GM18519 (cell line): Measurements from ENCODE around the gene COL6A1.

Experiments used
- ATAC-seq: cut with Tn5 transposase; IDR thresholded peaks from one replicate; pipeline ENCODE4 v1.9.1; 2021; ENCODE audit warnings: mild to moderate bottlenecking, moderate library complexity; ENCODE audit not compliant: unreplicated experiment, low FRiP score

COL6A1 gene

DNA sequence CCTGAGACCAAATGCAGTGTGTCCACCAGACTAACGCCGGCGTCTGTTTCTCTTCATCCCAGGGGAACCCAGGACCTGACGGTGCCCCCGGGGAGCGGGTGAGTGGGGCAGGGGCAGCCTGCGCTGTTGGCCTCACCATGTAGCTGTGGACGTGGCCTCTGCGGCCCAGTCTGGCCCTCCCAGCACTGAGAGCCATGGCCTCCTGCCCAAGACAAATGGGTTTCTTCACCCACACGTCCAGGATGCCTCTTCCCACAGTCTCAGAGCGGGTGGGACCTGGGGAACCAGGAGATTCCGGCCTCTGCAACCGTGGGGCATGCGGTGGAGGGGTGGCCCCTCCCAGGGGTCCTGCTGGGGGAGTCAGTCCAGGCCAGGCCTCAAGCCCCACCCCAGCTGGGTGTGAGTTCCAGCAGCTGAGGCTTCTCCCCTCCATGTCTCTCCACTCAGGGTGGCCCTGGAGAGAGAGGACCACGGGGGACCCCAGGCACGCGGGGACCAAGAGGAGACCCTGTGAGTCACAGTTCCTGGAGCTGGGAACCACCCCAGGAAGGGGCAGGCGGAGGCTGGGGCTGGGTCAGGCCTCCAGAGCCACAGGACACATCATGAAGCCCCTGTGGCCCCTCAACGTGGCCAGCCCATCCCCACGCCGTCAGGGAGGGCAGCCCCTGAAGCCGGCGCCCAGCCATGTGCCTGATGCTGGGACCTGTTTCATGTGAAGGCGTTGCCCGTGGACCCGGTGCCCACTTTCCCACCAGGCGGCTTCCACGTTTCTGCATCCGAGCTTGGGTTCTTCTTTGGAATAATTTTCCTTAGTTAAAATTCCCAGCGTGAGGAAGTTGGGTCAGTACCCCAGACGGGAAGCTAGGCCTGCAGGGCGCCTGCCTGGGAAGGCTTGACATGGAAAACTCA is 11.0 kb downstream of the COL6A1 start:
- ATAC-seq: no peak

DNA sequence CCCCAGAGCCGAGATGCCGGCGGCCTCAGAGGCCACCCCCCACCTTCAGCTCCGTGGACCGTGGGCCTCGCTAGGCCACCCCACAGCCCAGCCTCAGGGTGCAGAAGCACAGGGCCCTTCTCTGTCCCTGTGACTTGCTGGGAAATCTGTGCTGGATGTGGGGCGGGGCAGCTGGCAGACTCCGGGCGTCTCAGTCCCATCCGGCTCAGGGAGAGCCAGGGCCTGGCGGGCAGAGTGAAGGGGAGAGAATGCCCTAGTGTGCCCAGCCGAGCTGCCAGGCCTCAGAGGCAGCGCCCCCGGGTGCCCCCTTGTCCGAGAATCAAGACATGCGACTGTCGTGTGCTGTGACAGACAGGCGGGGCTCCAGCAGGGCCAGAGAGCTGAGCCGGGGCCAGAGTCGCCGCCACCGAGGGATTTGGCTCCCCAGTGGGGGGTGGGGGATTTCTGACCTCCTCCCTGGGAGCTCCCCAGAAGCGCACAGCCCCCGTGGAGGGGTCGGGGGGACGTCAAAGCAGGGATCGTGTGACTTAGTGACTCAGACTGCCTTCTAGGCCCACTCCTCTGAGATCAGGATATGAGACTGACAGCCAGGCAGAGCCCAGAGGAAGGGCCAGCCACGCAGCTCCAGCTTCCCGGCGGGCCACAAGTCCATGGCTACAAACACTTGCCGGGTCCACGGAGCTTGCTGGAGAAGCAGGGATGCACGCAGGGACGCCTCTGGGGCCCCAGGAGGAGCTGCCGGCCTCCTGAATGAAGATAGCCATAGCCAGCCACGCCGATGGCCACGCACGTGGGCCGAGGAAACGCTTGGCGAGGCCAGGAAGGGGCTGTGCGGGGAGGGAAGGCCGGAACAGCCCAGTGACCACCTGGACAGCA is 11.9 kb downstream of the COL6A1 start:
- ATAC-seq: no peak

DNA sequence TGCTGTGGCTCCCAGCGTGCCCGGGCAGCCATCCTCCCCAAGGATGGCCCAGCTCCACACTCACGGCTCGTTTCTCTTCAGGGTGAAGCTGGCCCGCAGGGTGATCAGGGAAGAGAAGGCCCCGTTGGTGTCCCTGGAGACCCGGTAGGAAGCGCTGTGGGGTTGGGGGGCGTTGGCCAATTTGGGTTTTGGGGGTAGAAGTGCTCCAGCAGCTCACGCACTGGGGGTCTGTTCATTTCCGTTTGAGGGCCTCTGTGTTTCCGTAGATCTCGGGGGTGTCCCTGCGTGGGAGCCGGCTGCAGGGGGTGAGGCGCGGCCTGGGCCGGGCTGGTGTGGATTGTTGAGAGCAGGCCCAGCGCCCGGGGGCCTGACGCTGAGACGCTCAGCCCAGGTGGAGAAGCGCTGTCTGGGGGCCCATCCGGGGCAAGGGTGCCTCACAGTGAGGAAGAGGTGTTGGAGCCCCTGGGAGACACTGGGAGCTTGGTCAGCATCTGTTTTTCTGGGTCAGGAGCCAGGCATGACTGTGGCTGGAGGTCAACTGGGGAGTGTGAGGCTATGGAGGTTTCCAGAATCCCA is 12.6 kb downstream of the COL6A1 start:
- ATAC-seq: no peak

DNA sequence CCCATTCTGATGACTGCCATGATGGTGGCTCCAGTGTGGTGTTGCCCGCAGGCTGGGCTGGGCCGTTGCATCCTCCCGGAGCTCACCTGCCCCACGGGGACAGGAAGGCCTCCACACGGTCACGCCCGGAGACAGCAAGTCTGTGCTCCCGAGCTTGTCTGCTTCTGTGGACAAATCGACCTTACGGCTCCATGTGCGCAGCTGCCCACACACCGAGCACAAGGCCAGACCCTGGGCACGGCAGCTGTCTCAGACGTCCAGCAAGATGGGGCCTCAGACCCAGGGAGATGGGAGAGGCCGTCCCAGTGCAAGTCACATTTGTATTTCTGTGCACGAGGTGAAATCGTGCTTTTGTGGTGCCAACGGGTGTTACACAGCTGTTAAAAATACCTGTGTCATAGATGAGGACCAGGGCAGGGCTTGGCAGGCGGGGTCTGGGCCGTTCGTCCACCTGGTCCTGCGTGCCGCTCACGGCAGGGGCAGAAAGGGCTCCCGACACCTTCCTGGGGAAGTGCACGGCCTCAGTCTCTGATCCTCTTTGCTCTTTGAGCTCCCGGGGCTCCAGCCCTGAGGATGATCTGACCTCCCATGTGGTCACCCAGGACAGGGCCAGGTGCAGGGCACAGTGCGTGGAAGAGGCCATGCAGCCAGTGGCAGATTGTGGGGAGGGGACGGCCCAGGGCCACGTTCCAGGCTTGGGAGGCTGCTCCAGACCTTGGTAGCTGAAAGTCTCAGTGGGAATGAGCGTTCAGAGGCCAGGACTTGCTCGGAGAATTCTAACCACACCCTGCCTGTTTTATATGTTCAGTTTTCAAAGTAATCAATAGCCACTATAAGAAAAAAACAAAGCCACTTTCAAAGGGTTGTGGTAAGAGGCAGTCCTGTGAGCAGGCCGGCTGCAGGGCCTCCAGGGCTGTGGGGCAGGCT is 13.5 kb downstream of the COL6A1 start:
- no peak for ATAC-seq

DNA sequence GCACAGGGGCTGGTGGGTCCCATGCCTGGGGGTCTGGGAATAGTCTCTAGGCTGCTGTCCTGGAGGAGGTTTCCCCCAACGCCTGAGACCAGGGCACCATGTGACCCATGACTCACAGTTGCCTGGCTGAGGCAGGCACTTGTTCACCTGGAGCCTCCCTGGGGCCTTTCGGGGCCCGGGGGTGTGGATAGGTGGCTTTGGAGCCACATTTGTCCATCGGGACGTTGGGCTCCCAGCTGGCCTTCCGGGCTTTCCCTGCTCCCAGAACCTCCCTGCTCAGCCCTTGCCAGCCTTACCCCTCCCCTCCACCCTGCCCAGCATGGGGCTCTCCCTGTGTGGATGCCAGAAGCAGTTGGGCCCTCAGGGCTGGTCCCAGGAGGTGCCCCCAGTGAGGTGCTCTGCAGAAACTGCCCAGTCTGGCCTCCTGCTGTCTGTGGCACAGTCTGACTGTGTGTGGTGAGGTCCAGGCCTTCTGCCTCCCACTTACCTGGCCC is 14.2 kb downstream of the COL6A1 start:
- no peak for ATAC-seq

DNA sequence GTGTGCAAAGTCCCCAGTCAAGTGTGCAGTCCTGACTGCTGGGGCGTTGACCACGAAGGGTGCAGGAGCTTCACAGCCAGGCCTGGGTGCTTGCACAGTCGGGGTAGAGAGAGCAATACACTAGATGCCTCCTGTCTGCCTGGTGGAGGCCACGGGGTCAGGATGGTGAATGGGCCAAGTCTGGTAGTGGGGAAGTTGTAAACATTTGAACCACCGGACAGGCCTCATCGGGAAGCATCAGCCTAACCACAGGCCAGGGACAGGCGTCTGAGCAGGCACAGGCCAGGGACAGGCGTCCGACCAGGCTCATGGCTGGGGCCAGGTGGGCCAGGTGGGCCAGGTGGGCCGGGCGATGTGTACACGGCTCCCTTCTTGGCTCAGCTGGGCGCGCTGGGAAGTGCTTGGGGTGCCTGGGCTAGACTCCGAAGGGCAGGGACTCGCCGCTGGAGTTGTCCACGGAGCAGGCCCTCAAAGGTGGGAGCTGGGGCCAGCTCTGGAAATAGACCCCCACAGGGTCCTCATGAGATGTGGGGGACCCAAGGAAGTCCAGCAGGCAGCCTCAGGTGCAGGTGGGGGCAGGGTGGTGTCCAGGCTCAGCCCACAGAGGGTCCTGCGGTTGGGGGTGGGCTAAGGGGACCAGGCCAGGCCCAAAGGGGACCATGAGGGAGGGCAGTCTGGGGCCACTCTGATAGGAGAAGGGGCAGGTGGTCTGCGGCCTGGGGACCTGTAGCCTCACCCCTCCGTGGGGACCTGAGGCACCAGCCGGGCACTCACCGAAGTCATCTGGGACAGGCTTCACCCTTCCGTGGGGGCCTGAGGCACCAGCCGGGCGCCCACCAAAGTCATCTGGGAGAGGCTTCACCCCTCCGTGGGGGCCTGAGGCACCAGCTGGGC is 15.0 kb downstream of the COL6A1 start:
- no peak for ATAC-seq

DNA sequence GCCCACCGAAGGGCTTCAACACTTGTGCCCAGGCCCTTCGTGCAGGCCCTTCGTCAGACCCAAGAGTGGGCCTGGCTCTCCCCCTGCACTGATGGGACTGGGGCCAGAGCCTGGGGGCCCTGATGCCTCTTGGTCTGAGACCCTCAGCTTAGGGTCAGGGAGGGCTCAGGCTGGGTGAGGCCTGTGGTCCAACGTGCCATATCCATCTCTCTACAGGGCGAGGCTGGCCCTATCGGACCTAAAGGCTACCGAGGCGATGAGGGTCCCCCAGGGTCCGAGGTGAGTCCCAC is 15.6 kb downstream of the COL6A1 start:
- no peak for ATAC-seq

DNA sequence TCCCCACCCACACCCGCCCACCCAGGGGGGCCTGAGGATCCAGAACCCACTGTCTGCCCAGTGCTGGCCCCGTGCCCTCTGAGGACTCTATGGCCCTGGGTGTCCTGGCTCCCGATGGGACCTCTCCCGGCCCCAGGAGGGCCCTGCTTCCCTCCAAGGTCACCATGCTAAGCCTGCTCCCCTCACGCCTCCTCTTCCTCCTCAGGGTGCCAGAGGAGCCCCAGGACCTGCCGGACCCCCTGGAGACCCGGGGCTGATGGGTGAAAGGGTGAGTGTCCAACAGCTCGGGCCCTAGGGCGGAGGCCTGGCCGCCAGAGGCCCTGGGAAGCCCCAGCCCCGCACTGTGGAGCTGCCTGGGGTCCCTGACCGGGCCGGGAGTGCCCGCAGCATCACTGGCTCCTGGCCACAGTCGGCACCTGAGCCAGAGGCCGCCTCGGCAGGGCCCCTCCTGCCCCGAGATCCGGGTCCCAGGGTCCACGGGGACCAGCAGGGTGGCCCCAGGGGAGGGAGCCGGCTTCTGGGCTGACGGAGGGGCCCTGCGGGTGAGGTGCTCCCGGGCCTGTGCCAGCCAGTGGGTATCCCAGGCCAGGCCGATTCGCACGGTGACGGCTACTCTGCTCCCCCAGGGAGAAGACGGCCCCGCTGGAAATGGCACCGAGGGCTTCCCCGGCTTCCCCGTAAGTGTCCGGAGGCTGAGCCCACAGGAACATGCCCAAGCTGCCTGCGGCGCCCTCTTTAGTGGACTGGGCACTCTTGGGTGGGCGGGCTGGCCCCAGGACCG is 16.1 kb downstream of the COL6A1 start:
- ATAC-seq: no peak

DNA sequence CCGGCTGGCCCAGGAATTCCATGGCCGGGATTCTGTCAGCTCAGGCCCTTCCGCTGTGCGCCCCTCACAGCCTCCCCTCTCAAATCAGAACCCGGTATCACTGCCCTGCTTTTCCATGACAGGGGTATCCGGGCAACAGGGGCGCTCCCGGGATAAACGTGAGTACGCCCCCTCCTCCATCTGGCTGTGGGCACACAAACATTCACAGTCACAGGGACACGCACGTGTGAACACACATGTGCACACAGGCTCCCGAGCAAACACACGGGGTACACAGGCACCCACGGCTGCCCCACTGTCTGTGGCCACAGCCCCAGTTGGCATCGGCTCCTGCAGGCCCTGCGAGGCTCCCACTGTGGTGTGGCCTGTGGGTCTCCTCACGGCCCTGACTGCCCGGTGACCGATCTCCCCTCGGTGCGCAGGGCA is 16.7 kb downstream of the COL6A1 start:
- ATAC-seq: no peak

DNA sequence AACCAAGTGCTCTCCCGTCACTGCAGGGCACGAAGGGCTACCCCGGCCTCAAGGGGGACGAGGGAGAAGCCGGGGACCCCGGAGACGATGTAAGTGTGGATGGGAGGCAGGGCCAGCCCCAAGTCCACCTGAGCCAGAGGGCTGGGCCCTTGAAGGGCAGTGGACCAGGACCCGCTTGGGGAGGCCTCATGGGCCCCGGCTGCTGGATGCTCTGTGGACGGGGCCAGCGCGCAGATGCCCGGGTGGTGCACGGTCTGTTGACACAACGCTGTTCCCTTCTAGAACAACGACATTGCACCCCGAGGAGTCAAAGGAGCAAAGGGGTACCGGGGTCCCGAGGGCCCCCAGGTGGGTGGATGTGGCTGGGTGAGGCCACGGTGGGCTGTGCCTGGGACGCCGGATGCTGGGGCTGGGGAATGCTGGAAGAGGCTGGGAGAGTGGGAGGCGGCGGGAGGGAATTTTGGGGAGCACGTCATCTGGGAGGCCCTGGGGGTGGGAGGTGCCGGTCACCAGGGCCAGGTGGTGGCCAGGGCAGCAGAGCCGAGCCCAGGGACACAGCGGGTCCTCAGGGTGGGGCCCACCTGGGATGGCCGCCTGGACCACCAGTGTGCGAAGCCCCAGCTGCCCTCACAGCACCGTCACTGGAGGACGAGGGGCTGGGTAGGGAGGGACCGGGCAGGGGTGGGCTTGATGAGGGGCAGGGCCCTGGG is 17.5 kb downstream of the COL6A1 start:
- no peak for ATAC-seq

DNA sequence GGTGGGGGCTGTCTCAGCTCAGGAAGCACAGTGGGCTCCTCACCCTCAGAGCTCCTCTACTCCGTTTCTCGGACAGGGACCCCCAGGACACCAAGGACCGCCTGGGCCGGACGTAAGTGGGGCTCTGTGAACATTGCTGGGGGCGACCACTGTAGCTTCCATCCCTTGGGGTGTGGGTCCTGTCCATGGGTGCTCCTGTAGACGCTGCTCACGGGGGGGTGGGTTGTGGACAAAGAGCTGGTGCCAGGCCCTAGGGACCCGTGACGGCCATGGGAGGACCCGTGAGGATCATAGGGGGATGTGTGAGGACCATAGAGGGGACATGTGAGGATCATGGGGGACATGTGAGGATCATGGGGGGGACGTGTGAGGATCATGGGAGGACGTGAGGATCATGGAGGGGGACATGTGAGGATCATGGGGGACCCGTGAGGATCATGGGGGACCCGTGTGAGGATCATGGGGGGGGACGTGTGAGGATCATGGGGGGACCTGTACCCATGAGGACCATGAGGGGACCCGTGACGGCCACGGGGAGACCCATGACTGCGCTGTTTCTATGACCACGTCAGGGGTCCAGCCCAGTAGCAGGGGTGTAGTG is 18.1 kb downstream of the COL6A1 start:
- ATAC-seq: no peak

DNA sequence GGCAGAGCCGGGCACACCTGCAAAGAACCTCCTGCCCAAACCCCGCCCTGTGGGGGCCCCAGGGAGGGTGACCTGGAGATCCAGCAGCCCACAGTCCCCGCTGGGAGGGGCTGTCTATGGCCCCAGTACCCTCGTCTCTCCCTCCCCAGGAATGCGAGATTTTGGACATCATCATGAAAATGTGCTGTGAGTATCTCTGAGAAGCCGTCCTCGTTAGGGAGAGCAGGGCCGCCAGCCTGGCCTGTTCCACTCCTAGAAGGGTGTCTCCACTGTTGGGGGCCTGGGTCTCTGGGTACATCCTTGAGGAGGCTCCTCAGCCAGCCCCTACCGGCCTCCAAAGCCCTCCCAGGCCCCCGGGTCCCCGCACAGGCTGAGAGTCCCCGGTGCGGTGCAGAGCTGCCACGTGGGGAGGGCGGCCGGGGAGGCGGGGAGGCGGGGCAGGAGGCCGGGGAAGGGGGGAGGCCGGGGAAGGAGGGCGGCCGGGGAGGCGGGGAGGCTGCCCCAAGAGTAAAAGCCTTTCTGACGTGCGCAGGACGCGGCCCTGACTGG is 18.7 kb downstream of the COL6A1 start:
- no peak for ATAC-seq

DNA sequence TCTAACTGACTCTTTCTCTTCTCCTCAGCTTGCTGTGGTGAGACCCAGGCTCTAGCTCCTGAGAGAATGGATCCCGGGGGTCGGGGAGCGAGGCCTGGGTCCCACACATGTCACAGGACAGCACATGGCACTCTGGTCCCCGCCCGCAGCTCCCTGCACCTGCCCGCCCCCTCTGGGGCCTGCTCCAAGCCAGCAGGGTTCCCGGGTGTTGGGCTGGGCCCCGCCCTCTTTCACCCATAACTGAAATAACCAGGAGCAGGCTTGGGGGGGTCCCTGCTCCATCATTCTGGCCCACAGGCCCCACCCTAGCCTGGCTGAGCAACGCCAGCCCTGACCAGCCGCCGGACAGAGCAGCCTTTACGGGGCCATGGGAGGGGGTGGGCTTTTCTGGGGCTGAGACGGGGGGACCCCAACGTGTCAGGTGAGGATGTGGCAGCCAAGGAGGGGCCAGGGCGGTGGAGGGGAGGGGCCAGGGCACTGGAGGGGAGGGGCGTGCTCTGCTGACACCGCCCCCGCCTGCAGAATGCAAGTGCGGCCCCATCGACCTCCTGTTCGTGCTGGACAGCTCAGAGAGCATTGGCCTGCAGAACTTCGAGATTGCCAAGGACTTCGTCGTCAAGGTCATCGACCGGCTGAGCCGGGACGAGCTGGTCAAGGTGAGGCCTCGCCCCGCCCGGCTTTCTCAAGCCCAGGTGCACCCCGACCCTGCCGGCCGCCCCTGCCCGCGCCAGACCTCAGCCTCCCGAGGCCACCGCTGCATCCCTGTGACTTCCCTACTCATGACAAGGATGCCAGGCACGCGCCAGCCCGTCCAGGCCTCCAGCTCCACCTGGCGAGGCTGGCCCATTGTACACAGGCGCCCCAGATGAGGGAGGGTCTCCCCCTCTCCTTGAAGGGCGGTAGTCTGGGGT is 19.4 kb downstream of the COL6A1 start:
- no peak for ATAC-seq

DNA sequence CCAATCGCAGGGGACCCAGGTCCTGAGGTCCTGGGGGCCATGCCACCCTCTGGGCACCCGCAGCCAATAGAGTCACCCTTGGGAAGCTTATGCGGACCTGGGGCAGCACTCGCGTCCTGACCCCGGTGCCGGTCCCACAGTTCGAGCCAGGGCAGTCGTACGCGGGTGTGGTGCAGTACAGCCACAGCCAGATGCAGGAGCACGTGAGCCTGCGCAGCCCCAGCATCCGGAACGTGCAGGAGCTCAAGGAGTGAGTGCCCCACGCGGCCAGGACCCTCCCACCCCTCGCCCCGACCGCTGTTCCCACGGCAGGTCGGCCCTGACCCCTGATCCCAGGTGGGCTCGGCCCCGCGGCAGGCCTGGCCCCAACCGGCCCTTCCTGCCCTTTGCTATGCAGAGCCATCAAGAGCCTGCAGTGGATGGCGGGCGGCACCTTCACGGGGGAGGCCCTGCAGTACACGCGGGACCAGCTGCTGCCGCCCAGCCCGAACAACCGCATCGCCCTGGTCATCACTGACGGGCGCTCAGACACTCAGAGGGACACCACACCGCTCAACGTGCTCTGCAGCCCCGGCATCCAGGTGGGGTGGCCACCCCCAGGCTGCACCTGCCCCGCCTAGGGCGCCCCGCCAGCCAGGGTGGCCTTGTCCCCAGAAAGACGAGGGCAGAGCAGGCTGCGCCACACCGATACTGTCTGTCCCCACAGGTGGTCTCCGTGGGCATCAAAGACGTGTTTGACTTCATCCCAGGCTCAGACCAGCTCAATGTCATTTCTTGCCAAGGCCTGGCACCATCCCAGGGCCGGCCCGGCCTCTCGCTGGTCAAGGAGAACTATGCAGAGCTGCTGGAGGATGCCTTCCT is 20.5 kb downstream of the COL6A1 start:
- no peak for ATAC-seq
